IPS DF 4.7 (cell line): ENCODE data around the gene SIT1.

Source experiments
- DNase-seq: peaks from one replicate; pipeline ENCODE4 v3.0.0-alpha.2; 2013; ENCODE audit warnings: low spot score; ENCODE audit errors: extremely low read depth

Gene SIT1

GRCh38 chr9:35682520-35683315 lies 32.0 kb upstream of the SIT1 start:
- DNase-seq, result no peak

- DNase-seq, result no peak
Measured at GRCh38 chr9:35682051-35682450, 31.3 kb upstream of the SIT1 start.

- DNase-seq, result no peak
Measured at GRCh38 chr9:35681341-35682002, 30.7 kb upstream of the SIT1 start.

GRCh38 chr9:35680331-35681105 lies 29.8 kb upstream of the SIT1 start:
- DNase-seq, result no peak

- no peak for DNase-seq
Measured at GRCh38 chr9:35679766-35680330, 29.1 kb upstream of the SIT1 start.

GRCh38 chr9:35679091-35679490 lies 28.4 kb upstream of the SIT1 start:
- no peak for DNase-seq

GRCh38 chr9:35675732-35676392 lies 25.1 kb upstream of the SIT1 start:
- DNase-seq, result no peak

GRCh38 chr9:35675204-35675603 lies 24.5 kb upstream of the SIT1 start:
- no peak for DNase-seq

- DNase-seq, result no peak
Measured at GRCh38 chr9:35674025-35674361, 23.3 kb upstream of the SIT1 start.

GRCh38 chr9:35673132-35674024 lies 22.6 kb upstream of the SIT1 start, which contains the start of gene CA9:
Gene CA9, plus strand, starts transcription at chr9:35673928. Its CDS starts 32 bp downstream, at chr9:35673960.
- no peak for DNase-seq

- no peak for DNase-seq
Measured at GRCh38 chr9:35669331-35670145, 18.8 kb upstream of the SIT1 start.

- no peak for DNase-seq
Measured at GRCh38 chr9:35667939-35668338, 17.2 kb upstream of the SIT1 start.

- DNase-seq, result no peak
Measured at GRCh38 chr9:35666549-35666948, 15.8 kb upstream of the SIT1 start.

- no peak for DNase-seq
Measured at GRCh38 chr9:35666045-35666444, 15.3 kb upstream of the SIT1 start.

- no peak for DNase-seq
Measured at GRCh38 chr9:35665471-35665818, 14.7 kb upstream of the SIT1 start.

- no peak for DNase-seq
Measured at GRCh38 chr9:35664531-35665470, 14.1 kb upstream of the SIT1 start, which contains the start of gene ARHGEF39. Gene ARHGEF39, minus strand, starts transcription at chr9:35665195. Its CDS starts 26 bp downstream, at chr9:35665169.

- no peak for DNase-seq
Measured at GRCh38 chr9:35662437-35662836, 11.7 kb upstream of the SIT1 start.

GRCh38 chr9:35661756-35662350 lies 11.1 kb upstream of the SIT1 start:
- no peak for DNase-seq
